Measurements from ENCODE around the gene DTD1.
"Not testable (repeated sequence)": the region's sequence is repeated elsewhere in the genome, so short reads cannot be mapped to it uniquely, and the experiment has no call there.

GRCh38 chr20:18787046-18787445 is 199.2 kb downstream of the DTD1 start:
- TF ChIP-seq CTCF (conservative IDR thresholded peaks at IDR 0.05; ENCODE audit: low read length); EZH2phosphoT487 (IDR thresholded peaks at IDR 0.05; ENCODE audit: borderline replicate concordance): not testable (repeated sequence)

Data from Loucy (cell line).